Cardiac fibroblast (primary cell): ENCODE results near the gene SPATA12.
A peak's percentile ranks its signal among the peaks of the same experiment; 100 is the strongest.

Experiments
- DNase-seq, 2 donors: peaks; one replicate each; pipeline versions ENCODE4 v3.0.0 to v3.0.0-alpha.2; 2010; ENCODE audit warnings: low read depth in 2 of 2
- H3K4me3 ChIP-seq, 2 donors: replicated peaks in 1 of 2; 1 replicate in 1 of 2; 2 replicates in 1 of 2; pipeline ENCODE4 v1.5.1; 2011; ENCODE audit warnings: low read depth in 2 of 2, low read length in 2 of 2, mild to moderate bottlenecking in 2 of 2, moderate library complexity in 1 of 2
- CTCF ChIP-seq: IDR thresholded peaks from one replicate; pipeline ENCODE4 v1.5.1; 2011; ENCODE audit warnings: low read depth, mild to moderate bottlenecking, low read length, inconsistent platforms

SPATA12 gene

GRCh38 chr3:57048052-57048671 is 12.3 kb upstream of the SPATA12 start:
- no peak for TF ChIP-seq CTCF
- DNase-seq = peak; percentile 10 to 65
- no peak overlapping the region for H3K4me3 ChIP-seq

GRCh38 chr3:57048728-57049127 is 11.7 kb upstream of the SPATA12 start:
- no peak for DNase-seq
- no peak for TF ChIP-seq CTCF
- no peak overlapping the region for H3K4me3 ChIP-seq

- TF ChIP-seq CTCF = no peak
- H3K4me3 ChIP-seq = no peak overlapping the region
- DNase-seq = no peak
Observed at GRCh38 chr3:57052662-57053061, 7.8 kb upstream of the SPATA12 start.

- H3K4me3 ChIP-seq = no peak overlapping the region
- TF ChIP-seq CTCF = no peak
- DNase-seq = no peak
Observed at GRCh38 chr3:57053122-57053521, 7.3 kb upstream of the SPATA12 start.

GRCh38 chr3:57057351-57057750 is 3.1 kb upstream of the SPATA12 start:
- no peak for DNase-seq
- H3K4me3 ChIP-seq = no peak overlapping the region
- no peak for TF ChIP-seq CTCF

- DNase-seq = no peak
- TF ChIP-seq CTCF = no peak
- no peak overlapping the region for H3K4me3 ChIP-seq
Observed at GRCh38 chr3:57059411-57059810, 1.1 kb upstream of the SPATA12 start.

GRCh38 chr3:57061556-57061955 is 1.1 kb downstream of the SPATA12 start:
- no peak for DNase-seq
- no peak for TF ChIP-seq CTCF
- H3K4me3 ChIP-seq = no peak overlapping the region
